HUES64 (cell line): ENCODE data around the gene RPAP2.

ENCODE experiments used
- H3K27ac ChIP-seq: 2 replicates; pipeline ENCODE4 v1.7.0; 2013; ENCODE audit warnings: low read depth, low read length, inconsistent platforms
- H3K27me3 ChIP-seq: 2 replicates; pipeline ENCODE4 v1.6.1; 2013; ENCODE audit warnings: mild to moderate bottlenecking, low read length; ENCODE audit not compliant: insufficient read depth
- H3K36me3 ChIP-seq: 2 replicates; pipeline ENCODE4 v1.6.1; 2013; ENCODE audit warnings: mild to moderate bottlenecking, low read length; ENCODE audit not compliant: insufficient read depth
- H3K4me1 ChIP-seq: 2 replicates; pipeline ENCODE4 v1.6.1; 2013; ENCODE audit warnings: mild to moderate bottlenecking, low read length, moderate library complexity; ENCODE audit not compliant: insufficient read depth
- H3K4me3 ChIP-seq: 2 replicates; pipeline ENCODE4 v1.5.1; 2013; ENCODE audit warnings: mild to moderate bottlenecking, low read length, moderate library complexity
- H3K9ac ChIP-seq: 2 replicates; pipeline ENCODE4 v1.6.1; 2013; ENCODE audit warnings: mild to moderate bottlenecking, low read depth, low read length
- H3K9me3 ChIP-seq: 2 replicates; pipeline ENCODE4 v1.6.1; 2013; ENCODE audit warnings: low read depth, low read length; ENCODE audit not compliant: insufficient read depth
- WGBS: fragments of 150-250, 120-280 bp; methylation state at CpG from one replicate; pipeline ENCODE4 v1.1.7; 2013; ENCODE audit warnings: missing lambda C conversion rate; 5-methylcytosine and 5-hydroxymethylcytosine counted together

Gene RPAP2

DNA sequence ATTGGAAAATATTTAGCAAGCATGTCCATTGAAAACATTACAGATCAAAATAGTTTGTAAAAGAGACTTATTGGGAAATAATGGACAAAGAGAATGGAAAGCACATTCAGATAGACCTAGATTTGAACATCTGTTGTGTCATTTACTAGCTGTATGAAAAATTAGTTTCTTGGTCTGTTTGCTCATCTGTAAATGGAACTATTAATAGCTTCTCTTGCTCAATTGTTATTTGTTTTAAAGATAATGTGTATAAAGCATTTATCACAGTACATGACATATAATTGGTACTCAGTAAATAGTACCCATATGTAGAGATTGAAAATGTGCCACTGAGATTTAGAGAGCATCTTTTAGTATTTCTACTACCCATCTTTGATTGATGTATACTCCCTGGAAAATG is 25.9 kb downstream of the RPAP2 start:
- Histone ChIP-seq H3K36me3 (peaks cover 64% of the 10 kb centered on the region), H3K27me3 (no peaks in the 10 kb centered on the region), H3K27ac (no peak overlapping the region), H3K4me1 (no peaks in the 10 kb centered on the region), H3K9ac (no peak overlapping the region), H3K9me3 (peaks cover 26% of the 10 kb centered on the region; the same call in 1 of the 2 replicates), H3K4me3 (no peak overlapping the region)

DNA sequence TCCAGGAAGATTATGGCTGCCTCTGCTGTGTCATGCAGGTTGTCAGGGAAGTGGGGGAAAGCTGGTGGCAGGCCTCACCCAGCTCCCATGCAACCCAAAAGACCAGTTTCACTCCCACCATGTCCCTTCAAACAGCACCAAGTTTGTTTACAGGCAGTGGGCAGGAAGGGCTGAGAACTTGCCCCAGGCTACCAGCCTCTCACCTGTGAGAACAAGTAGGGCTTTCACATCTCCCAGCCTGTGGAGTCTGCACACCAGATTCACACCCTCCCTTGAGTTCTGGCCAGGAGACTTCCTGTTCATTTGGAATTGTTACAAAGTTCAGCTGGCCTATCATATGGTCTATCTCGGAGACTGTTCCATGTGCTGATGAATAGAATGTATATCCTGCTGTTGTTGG is 27.8 kb downstream of the RPAP2 start:
- H3K9me3 ChIP-seq = peaks cover 26% of the 10 kb centered on the region; the same call in 1 of the 2 replicates
- H3K36me3 ChIP-seq = peaks cover 55% of the 10 kb centered on the region
- no peak overlapping the region for H3K27ac ChIP-seq
- H3K4me3 ChIP-seq = no peak overlapping the region
- H3K9ac ChIP-seq = no peak overlapping the region
- H3K4me1 ChIP-seq = no peaks in the 10 kb centered on the region
- 95% methylated on average over 1 of the region's 1 CpG for WGBS
- no peaks in the 10 kb centered on the region for H3K27me3 ChIP-seq

DNA sequence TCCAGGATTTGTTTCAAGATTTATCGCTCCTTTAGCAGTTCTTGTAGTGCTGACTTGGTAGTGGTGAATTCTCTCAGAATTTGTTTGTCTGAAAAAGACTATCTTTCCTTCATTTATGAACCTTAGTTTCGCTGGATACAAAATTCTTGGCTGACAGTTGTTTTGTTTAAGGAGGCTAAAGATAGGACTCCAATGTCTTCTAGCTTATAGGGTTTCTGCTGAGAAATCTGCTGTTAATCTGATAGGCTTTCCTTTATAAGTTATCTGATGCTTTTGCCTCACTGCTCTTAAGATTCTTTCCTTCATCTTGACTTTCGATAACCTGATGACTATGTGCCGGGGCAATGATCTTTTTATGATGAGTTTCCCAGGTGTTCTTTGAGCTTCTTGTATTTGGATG is 28.9 kb downstream of the RPAP2 start:
- peaks cover 26% of the 10 kb centered on the region; the same call in 1 of the 2 replicates for H3K9me3 ChIP-seq
- no peaks in the 10 kb centered on the region for H3K4me1 ChIP-seq
- H3K36me3 ChIP-seq = peaks cover 55% of the 10 kb centered on the region
- H3K4me3 ChIP-seq = no peak overlapping the region
- 97% methylated on average over 4 of the region's 4 CpGs for WGBS
- H3K27me3 ChIP-seq = no peaks in the 10 kb centered on the region
- no peak overlapping the region for H3K9ac ChIP-seq
- H3K27ac ChIP-seq = no peak overlapping the region

DNA sequence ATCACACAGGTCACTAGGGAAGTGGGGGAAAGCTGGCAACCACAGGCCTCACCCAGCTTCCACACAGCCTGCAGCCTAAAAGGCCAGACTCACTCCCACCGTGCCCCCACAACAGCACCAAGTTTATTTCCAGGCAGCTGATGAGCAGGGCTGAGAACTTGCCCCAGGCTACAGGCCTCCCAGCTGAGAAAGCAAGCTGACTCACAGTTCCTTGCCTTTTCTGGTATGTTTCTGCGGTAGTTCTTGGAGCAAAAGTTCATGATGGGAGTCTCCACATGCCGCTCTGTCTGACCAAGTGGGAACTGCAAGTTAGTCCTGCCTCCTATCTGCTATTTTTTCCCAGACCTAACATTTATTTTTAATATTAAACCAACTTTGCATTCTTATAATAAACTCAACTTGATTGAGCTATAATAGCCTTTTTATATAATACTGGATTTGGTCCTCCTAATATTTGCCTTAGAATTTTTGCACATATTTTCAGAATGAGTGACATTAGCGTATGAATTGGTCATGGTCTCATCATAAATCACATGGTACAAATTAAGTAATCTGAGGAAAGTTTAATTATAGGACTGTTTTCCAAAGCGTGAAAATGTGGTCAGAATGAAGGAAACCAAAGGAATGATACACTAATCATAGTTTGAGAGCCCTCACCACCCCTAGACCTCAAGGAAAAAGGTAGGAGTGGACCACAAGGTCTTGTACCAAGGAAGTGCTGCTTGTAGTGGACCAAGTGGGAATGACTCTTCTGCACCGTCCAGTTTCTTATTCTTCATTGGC is 30.7 kb downstream of the RPAP2 start:
- WGBS = 95% methylated on average over 5 of the region's 6 CpGs
- no peak overlapping the region for H3K27ac ChIP-seq
- H3K9me3 ChIP-seq = peaks cover 26% of the 10 kb centered on the region; the same call in 1 of the 2 replicates
- no peaks in the 10 kb centered on the region for H3K4me1 ChIP-seq
- H3K27me3 ChIP-seq = no peaks in the 10 kb centered on the region
- no peak overlapping the region for H3K4me3 ChIP-seq
- H3K36me3 ChIP-seq = peaks cover 51% of the 10 kb centered on the region
- H3K9ac ChIP-seq = no peak overlapping the region

DNA sequence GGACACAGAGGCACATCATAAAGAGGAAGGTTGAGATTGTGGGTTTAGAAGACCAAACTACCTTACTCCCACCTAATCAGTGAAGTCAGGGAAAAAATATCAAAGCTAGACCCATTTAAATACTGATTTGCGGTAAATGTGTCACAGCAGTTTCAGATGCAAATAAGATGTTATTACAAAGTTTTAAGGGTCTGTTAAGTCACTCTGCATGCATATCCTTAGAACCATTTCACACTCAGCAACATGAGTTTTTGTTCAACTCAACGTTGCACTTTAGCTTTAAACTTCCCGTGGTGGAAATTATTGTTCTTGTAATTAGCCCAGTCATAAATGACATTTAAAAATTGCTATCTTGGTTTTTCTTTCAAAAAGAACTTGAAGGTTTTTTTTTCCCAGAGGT is 34.8 kb downstream of the RPAP2 start:
- Histone ChIP-seq H3K27me3 (no peaks in the 10 kb centered on the region), H3K9ac (no peak overlapping the region)
- 83% methylated on average over 3 of the region's 3 CpGs for WGBS

DNA sequence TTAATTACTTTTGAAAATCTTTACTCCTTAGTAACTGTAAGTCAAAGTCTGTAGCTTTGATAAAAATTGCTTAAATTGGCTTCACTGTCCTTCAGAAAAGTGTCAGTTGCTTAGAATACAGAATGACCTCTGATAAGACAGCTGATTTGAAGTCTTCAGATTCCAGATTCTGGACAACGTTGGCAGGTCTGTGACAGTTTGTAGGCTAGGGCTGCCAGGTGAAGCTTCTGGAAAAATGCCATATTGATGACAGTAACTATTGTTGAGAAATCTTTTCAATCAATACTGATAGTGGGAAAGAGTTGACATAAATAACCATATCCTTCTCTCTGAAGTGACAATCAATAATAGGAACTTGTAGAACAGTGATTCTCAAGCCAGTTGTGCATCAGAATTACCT is 41.3 kb downstream of the RPAP2 start:
- Histone ChIP-seq H3K4me3 (no peak overlapping the region), H3K9ac (no peak overlapping the region), H3K4me1 (no peaks in the 10 kb centered on the region), H3K27me3 (no peaks in the 10 kb centered on the region), H3K27ac (no peak overlapping the region), H3K9me3 (no peaks in the 10 kb centered on the region), H3K36me3 (peaks cover 45% of the 10 kb centered on the region)
- WGBS = 85% methylated on average over 1 of the region's 1 CpG

More for the DNA sequence above, 34.8 kb downstream of the RPAP2 start:
- H3K9me3 ChIP-seq = no peaks in the 10 kb centered on the region
- no peak overlapping the region for H3K4me3 ChIP-seq
- H3K36me3 ChIP-seq = peaks cover 50% of the 10 kb centered on the region
- no peaks in the 10 kb centered on the region for H3K4me1 ChIP-seq
- H3K27ac ChIP-seq = no peak overlapping the region

DNA sequence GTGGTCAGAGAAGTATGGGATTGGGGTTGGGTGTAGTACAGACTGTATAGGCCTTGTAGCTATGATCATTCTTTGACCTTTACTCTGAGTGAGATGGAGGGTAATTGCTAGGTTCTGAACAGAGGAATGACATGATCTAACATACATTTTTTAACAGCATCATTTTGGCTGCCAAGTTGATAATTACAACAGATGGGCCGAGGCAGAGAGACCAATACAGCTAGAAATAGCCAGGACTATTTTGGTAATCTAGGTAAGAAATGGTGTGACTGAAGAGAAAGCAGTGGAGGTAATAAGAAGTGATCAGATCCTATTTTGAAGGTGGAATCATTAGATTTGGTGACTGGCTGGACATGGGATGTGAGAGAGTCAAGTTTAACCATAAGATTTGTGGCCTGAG is 43.5 kb downstream of the RPAP2 start:
- 92% methylated on average over 1 of the region's 1 CpG for WGBS
- no peaks in the 10 kb centered on the region for H3K9me3 ChIP-seq
- no peak overlapping the region for H3K9ac ChIP-seq
- no peaks in the 10 kb centered on the region for H3K4me1 ChIP-seq
- no peaks in the 10 kb centered on the region for H3K27me3 ChIP-seq
- H3K27ac ChIP-seq = no peak overlapping the region
- H3K36me3 ChIP-seq = peaks cover 46% of the 10 kb centered on the region
- no peak overlapping the region for H3K4me3 ChIP-seq

DNA sequence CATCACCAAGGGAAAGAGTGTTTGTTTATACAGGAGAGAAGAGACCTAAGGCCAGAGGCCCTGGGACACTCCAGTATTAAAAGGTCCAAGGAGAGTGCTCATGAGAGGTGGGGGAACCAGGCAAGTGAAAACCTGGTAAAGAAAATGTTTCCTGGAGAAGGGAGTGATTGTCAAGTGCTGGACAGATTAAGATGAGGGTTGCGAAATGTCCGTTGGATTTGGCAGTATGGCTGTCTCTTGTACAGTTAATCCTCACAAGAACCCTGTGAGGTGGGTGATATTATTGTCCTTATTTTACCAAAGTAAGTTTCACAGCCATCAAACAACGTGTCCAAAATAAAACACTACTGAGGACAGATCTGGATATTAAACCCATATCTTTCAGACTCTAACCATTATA is 44.2 kb downstream of the RPAP2 start:
- H3K9me3 ChIP-seq = no peaks in the 10 kb centered on the region
- no peaks in the 10 kb centered on the region for H3K27me3 ChIP-seq
- H3K4me1 ChIP-seq = no peaks in the 10 kb centered on the region
- no peak overlapping the region for H3K9ac ChIP-seq
- no peak overlapping the region for H3K27ac ChIP-seq
- no peak overlapping the region for H3K4me3 ChIP-seq
- 93% methylated on average over 3 of the region's 3 CpGs for WGBS
- H3K36me3 ChIP-seq = peaks cover 45% of the 10 kb centered on the region

DNA sequence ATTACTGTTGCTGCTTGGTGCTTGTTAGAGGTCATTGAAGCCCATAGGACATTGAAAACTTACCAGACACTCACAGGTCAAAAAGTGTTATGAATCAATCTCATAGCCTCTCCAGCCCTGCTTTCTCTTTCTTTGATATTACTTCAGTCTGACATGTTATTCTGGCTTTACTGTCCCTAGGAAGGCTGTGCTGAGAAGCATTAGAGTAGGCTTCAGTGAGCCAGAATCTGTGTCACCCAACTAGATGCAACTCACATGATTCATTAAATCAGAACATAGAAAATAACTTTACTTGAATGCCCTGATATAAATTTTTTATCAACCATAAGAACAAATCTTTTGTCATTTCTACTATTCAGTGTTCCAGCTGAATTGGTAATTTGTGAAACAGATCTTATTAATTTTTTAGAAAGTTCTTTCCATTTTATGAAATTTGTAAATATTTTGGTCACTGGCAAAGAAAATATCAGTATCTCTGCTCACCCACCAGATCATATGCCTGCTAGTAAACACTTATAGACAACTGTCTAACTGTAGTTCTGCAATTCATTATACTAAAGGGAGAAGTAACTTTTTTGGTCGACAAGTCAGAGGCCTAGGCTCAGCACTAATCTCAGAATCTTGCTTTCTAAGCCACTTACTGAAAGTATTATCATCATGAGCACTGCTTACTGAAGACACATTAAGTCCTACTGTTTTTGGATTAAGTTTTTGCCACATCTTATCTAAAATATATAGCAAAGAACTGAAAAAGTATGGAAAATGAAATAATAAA is 48.2 kb downstream of the RPAP2 start:
- Histone ChIP-seq H3K36me3 (peaks cover 59% of the 10 kb centered on the region), H3K9me3 (0 out of 2 replicates have a peak, but pooled peaks cover 2% of the 10 kb centered on the region), H3K9ac (no peak overlapping the region), H3K27me3 (no peaks in the 10 kb centered on the region), H3K27ac (no peak overlapping the region), H3K4me1 (no peaks in the 10 kb centered on the region), H3K4me3 (no peak overlapping the region)
- WGBS = 92% methylated on average over 1 of the region's 1 CpG

DNA sequence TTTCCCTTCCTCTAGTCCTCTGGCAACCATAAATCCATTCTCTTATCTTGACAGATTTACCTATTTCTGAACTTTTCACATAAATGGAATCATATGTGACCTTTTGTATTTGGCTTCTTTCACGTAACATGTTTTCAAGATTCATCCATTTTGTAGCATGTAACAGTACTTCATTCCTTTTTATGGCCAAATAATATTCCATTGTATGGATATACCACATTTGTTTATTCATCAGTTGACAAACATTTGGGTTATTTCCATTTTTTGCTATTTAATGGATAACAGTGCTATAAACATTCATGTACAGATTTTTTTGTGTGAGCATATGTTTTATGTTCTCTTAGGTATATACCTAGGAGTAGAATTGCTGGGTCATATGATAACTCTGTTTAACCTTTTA is 54.0 kb downstream of the RPAP2 start:
- no peak overlapping the region for H3K27ac ChIP-seq
- 0 out of 2 replicates have a peak, but pooled peaks cover 11% of the 10 kb centered on the region for H3K9me3 ChIP-seq
- H3K27me3 ChIP-seq = no peaks in the 10 kb centered on the region
- WGBS = 100% methylated on average over 1 of the region's 1 CpG
- no peak overlapping the region for H3K9ac ChIP-seq
- no peak overlapping the region for H3K4me3 ChIP-seq
- peaks cover 57% of the 10 kb centered on the region for H3K36me3 ChIP-seq
- H3K4me1 ChIP-seq = no peaks in the 10 kb centered on the region

DNA sequence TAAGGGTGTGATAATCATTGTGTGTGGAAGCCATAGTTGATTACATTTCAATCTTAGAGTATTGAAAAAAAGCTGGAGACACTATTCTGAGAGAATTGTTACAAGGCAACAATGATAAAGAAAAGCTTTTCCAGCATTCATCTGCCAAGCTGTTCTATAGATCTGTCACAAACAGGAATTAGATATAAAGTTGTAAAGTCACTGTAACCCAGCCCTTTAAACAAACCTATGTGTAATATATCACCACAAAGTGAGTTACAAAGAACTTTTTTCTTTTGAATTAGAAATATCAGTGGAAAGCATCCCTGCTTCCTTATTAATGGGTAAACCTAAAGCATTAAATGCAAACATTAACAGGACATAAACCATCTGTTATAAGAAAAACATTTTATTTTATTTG is 55.4 kb downstream of the RPAP2 start:
- H3K9ac ChIP-seq = no peak overlapping the region
- no peaks in the 10 kb centered on the region for H3K4me1 ChIP-seq
- peaks cover 56% of the 10 kb centered on the region for H3K36me3 ChIP-seq
- no peak overlapping the region for H3K27ac ChIP-seq
- H3K4me3 ChIP-seq = no peak overlapping the region
- no peaks in the 10 kb centered on the region for H3K27me3 ChIP-seq
- H3K9me3 ChIP-seq = 0 out of 2 replicates have a peak, but pooled peaks cover 11% of the 10 kb centered on the region
